Measurements from ENCODE around the gene TTF1. TPM values are rescaled to one million over a fixed set of nuclear protein-coding genes. Genes with fewer than 3 reads are reported as not detected.

The TTF1 gene
- total and polyA plus RNA-seq, 4 donors = 10.1 to 17.3 (median 13.3) TPM

- ATAC-seq (ENCODE audit: insufficient read depth, low FRiP score) (no peak), DNase-seq (no peak)
- Histone ChIP-seq H3K27ac (ENCODE audit: low read depth in 1 of 2, low read length in 1 of 2) (no peak overlapping the region), H3K9me3 (ENCODE audit: control insufficient read depth in 4 of 4, insufficient read depth in 3 of 4, low read length in 3 of 4) (no peaks in the 10 kb centered on the region), H3K27me3 (ENCODE audit: control insufficient read depth in 3 of 3, insufficient read depth in 3 of 3, low read length in 2 of 3) (no peaks in the 10 kb centered on the region), H3K36me3 (ENCODE audit: control insufficient read depth in 4 of 4, insufficient read depth in 4 of 4, low read length in 4 of 4) (no peaks in the 10 kb centered on the region), H3K4me1 (ENCODE audit: control insufficient read depth in 5 of 5, insufficient read depth in 5 of 5, low read length in 5 of 5) (peaks cover 0 to 2% (median 0%) of the 10 kb centered on the region in 5 donors), H3K4me3 (no peak overlapping the region), H3K9ac (ENCODE audit: insufficient read depth in 1 of 2, low read length in 2 of 2) (no peak overlapping the region)
- no peak for TF ChIP-seq CTCF (IDR thresholded peaks at IDR 0.05; ENCODE audit: control extremely low read depth, extremely low read depth)
- 69 to 75% methylated on average over 13 of the region's 13 CpGs for WGBS, 2 donors
Observed at GRCh38 chr9:132367613-132368313, 38.9 kb downstream of the TTF1 start.

DNA sequence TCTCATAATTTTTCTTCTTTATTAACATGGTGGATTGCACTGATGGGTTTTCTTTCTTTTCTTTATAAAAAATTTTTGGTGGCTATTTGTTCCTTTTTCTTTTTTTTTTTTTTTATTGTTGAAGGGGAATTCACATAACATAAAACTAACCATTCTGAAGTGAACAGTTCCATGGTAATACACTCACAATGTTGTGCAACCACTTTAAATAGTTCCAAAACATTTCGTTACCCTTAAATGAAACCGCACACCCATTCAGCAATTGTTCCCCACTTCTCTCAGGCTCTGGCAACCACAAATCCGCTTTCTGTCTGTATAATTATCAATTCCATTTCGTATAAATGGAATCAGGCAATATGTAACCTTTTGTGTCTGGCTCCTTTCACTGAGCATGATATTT lies 40.2 kb downstream of the TTF1 start:
- H3K36me3 ChIP-seq (ENCODE audit: control insufficient read depth in 4 of 4, insufficient read depth in 4 of 4, low read length in 4 of 4) = no peaks in the 10 kb centered on the region
- WGBS, 2 donors = 69 to 71% methylated on average over 4 of the region's 4 CpGs
- H3K9me3 ChIP-seq (ENCODE audit: control insufficient read depth in 4 of 4, insufficient read depth in 3 of 4, low read length in 3 of 4) = no peaks in the 10 kb centered on the region
- H3K4me1 ChIP-seq (ENCODE audit: control insufficient read depth in 5 of 5, insufficient read depth in 5 of 5, low read length in 5 of 5) = peaks cover 0 to 2% (median 0%) of the 10 kb centered on the region in 5 donors
- TF ChIP-seq CTCF (IDR thresholded peaks at IDR 0.05; ENCODE audit: control extremely low read depth, extremely low read depth) = no peak
- H3K4me3 ChIP-seq = no peak overlapping the region
- H3K27me3 ChIP-seq (ENCODE audit: control insufficient read depth in 3 of 3, insufficient read depth in 3 of 3, low read length in 2 of 3) = no peaks in the 10 kb centered on the region
- ATAC-seq (ENCODE audit: insufficient read depth, low FRiP score) = no peak
- H3K9ac ChIP-seq (ENCODE audit: insufficient read depth in 1 of 2, low read length in 2 of 2) = no peak overlapping the region
- H3K27ac ChIP-seq (ENCODE audit: low read depth in 1 of 2, low read length in 1 of 2) = no peak overlapping the region
- no peak for DNase-seq

DNA sequence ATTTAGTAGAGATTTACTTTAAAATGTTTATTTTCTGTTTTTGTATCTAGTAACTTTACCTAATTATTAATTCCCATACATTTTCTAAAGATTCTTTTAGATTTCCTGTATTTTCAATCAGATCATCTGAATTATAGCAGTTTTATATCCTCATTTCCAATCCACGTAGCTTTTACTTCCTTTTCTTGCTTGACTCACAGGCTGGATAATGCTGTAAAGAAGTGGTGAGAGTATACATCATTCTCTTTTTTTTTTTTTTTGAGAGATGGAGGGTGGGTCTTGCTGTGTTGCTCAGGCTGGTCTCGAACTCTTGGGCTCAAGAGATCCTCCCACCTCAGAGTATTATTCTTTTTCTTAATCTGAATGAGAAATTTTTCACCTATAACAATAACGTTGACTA lies 40.7 kb downstream of the TTF1 start:
- no peak for TF ChIP-seq CTCF (IDR thresholded peaks at IDR 0.05; ENCODE audit: control extremely low read depth, extremely low read depth)
- Histone ChIP-seq H3K36me3 (ENCODE audit: control insufficient read depth in 4 of 4, insufficient read depth in 4 of 4, low read length in 4 of 4) (no peaks in the 10 kb centered on the region), H3K4me1 (ENCODE audit: control insufficient read depth in 5 of 5, insufficient read depth in 5 of 5, low read length in 5 of 5) (peaks cover 0 to 2% (median 0%) of the 10 kb centered on the region in 5 donors), H3K4me3 (no peak overlapping the region), H3K27ac (ENCODE audit: low read depth in 1 of 2, low read length in 1 of 2) (no peak overlapping the region), H3K27me3 (ENCODE audit: control insufficient read depth in 3 of 3, insufficient read depth in 3 of 3, low read length in 2 of 3) (no peaks in the 10 kb centered on the region), H3K9me3 (ENCODE audit: control insufficient read depth in 4 of 4, insufficient read depth in 3 of 4, low read length in 3 of 4) (no peaks in the 10 kb centered on the region), H3K9ac (ENCODE audit: insufficient read depth in 1 of 2, low read length in 2 of 2) (no peak overlapping the region)
- WGBS, 2 donors = 55 to 57% methylated on average over 3 of the region's 3 CpGs
- ATAC-seq (ENCODE audit: insufficient read depth, low FRiP score) (no peak), DNase-seq (no peak)

DNA sequence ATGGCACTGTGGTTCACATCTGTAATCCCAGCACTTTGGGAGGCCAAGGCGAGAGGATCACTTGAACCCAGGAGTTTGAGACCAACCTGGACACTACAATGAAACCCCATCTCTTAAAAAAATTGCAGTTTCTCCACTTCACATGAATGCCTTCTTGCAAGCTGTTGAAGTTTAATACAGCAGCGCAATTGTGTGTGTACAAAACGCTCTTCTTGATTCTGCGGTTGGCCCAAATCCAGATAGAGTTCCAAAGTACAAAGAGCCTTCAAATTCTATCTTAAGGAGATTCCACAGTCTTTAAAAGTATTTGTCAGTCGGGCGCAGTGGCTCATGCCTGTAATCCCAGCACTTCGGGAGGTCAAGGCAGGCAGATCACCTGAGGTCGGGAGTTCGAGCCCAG lies 42.6 kb downstream of the TTF1 start:
- Histone ChIP-seq H3K9ac (ENCODE audit: insufficient read depth in 1 of 2, low read length in 2 of 2) (no peak overlapping the region), H3K4me1 (ENCODE audit: control insufficient read depth in 5 of 5, insufficient read depth in 5 of 5, low read length in 5 of 5) (peaks cover 0 to 2% (median 0%) of the 10 kb centered on the region in 5 donors), H3K27me3 (ENCODE audit: control insufficient read depth in 3 of 3, insufficient read depth in 3 of 3, low read length in 2 of 3) (no peaks in the 10 kb centered on the region), H3K4me3 (no peak overlapping the region), H3K27ac (ENCODE audit: low read depth in 1 of 2, low read length in 1 of 2) (no peak overlapping the region), H3K9me3 (ENCODE audit: control insufficient read depth in 4 of 4, insufficient read depth in 3 of 4, low read length in 3 of 4) (no peaks in the 10 kb centered on the region), H3K36me3 (ENCODE audit: control insufficient read depth in 4 of 4, insufficient read depth in 4 of 4, low read length in 4 of 4) (no peaks in the 10 kb centered on the region)
- ATAC-seq (ENCODE audit: insufficient read depth, low FRiP score) (no peak), DNase-seq (no peak)
- 84 to 96% methylated on average over 9 of the region's 9 CpGs for WGBS, 2 donors
- TF ChIP-seq CTCF (IDR thresholded peaks at IDR 0.05; ENCODE audit: control extremely low read depth, extremely low read depth) = no peak

Data from lung (tissue), 12 donors.